Right lobe of liver (tissue), 4 donors: Measurements from ENCODE around the gene LIMK2.

Experiments used
- POLR2A ChIP-seq: fragments of 450-650 bp; IDR thresholded peaks from one replicate; pipeline ENCODE4 v1.6.1; 2017; ENCODE audit warnings: antibody characterized with exemption, mild to moderate bottlenecking
- TF ChIP-seq, protein P1 (sequence below), 4 donors: fragments of 200-600 bp in 3 of 4; fragments of 450-650 bp in 1 of 4; IDR thresholded peaks; one replicate each; pipeline versions ENCODE4 v1.5.1 to v1.8.0; 2016 to 2022; ENCODE audit warnings: antibody characterized with exemption in 4 of 4, mild to moderate bottlenecking in 2 of 4
- donor health status: DM: no; HTN: no; CAD: no.
- donor health status: DM: no; HTN: no; CAD: no.
- donor health status: DM: no; HTN: yes; CAD: no.

DNA sequence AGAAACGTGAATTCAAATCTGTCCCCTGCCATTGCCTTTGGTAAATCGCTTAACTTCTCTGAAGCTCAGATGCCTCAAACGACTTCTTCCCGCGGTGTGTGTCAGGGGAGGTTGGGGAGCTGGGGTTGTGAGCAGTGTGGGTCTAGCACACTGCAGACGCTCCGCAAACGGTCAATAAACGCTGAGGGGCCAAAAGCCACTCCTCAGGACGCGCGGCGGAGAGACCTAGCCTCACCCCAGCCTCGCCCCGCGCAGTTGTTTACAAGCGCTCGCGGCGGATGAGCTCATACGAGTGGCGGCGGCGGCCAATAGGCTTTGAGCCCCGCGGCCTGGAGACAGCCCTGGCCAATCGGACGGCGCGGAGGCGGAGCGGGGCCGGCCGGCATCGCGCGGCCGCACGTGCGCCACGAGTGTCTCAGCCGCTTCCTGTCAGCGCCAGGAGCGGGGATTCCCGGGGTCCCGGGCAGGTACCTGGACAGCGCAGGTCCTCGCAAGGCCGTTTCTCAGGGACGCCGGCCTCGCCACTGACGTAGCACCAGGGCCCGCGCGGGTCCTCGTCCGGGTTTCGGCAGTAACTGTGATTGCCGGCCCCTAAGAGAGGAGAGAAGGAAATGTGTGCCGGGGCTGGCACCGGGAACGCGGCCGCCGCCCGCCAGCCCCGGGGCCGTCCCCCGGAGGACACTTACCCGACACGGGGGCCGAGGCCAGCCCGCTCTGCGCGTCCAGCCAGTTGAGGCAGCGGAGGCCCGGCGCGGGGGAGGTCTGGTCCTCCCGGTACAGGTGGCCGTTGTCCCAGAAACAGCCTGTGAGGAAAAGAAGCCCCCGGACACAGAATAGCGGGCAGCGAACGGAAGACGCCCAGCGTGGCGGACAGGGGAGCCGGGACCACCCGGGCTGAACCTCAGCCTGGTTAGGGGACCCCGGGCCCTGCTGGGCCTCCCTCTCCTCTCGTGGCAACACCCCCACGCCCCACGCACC, 78.7 kb downstream of the LIMK2 start:
- TF ChIP-seq, protein P1, sequence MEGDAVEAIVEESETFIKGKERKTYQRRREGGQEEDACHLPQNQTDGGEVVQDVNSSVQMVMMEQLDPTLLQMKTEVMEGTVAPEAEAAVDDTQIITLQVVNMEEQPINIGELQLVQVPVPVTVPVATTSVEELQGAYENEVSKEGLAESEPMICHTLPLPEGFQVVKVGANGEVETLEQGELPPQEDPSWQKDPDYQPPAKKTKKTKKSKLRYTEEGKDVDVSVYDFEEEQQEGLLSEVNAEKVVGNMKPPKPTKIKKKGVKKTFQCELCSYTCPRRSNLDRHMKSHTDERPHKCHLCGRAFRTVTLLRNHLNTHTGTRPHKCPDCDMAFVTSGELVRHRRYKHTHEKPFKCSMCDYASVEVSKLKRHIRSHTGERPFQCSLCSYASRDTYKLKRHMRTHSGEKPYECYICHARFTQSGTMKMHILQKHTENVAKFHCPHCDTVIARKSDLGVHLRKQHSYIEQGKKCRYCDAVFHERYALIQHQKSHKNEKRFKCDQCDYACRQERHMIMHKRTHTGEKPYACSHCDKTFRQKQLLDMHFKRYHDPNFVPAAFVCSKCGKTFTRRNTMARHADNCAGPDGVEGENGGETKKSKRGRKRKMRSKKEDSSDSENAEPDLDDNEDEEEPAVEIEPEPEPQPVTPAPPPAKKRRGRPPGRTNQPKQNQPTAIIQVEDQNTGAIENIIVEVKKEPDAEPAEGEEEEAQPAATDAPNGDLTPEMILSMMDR (IDR thresholded peaks at IDR 0.05) = no peak
- TF ChIP-seq POLR2A = peak; percentile 94
